HCT116 (cell line): ENCODE results near the gene ARHGAP5.

Source experiments
- CEBPB ChIP-seq: IDR thresholded peaks from 2 replicates; pipeline ENCODE4 v1.6.1; 2012; ENCODE audit warnings: low read depth
- EZH2 ChIP-seq: fragments of 200-600 bp; sonication (generic); IDR thresholded peaks from 2 replicates; pipeline ENCODE4 v1.6.1; 2017; ENCODE audit warnings: antibody characterized with exemption, mixed run types
- JUND ChIP-seq: IDR thresholded peaks from 2 replicates; pipeline ENCODE4 v1.6.1; 2012
- MAX ChIP-seq: IDR thresholded peaks from 2 replicates; pipeline ENCODE4 v1.6.1; 2012
- POLR2A ChIP-seq: IDR thresholded peaks from 2 replicates; pipeline ENCODE4 v1.7.0; 2011; ENCODE audit warnings: borderline replicate concordance; ENCODE audit not compliant: insufficient read depth, insufficient read length; ENCODE audit errors: extremely low read depth
- POLR2AphosphoS5 ChIP-seq: IDR thresholded peaks from 2 replicates; pipeline ENCODE4 v1.6.1; 2011; ENCODE audit warnings: mild to moderate bottlenecking, low read depth, low read length, moderate library complexity
- RAD21 ChIP-seq: IDR thresholded peaks from 2 replicates; pipeline ENCODE4 v1.6.1; 2012; ENCODE audit warnings: low read depth, mild to moderate bottlenecking
- SIN3A ChIP-seq: IDR thresholded peaks from 2 replicates; pipeline ENCODE4 v1.6.1; 2012; ENCODE audit warnings: low read depth
- SP1 ChIP-seq: IDR thresholded peaks from 2 replicates; pipeline ENCODE4 v1.6.1; 2012; ENCODE audit warnings: low read depth
- SRF ChIP-seq: IDR thresholded peaks from 2 replicates; pipeline ENCODE4 v1.6.1; 2012; ENCODE audit warnings: low read depth
- ZBTB33 ChIP-seq: IDR thresholded peaks from 2 replicates; pipeline ENCODE4 v1.6.1; 2011; ENCODE audit warnings: mild to moderate bottlenecking, low read length, moderate library complexity; ENCODE audit not compliant: insufficient replicate concordance; ENCODE audit errors: extremely low read depth
- ZFX ChIP-seq: fragments of 450-650 bp; IDR thresholded peaks from 2 replicates; pipeline ENCODE4 v1.6.1; 2017
- ZNF274 ChIP-seq: fragments of 200-500 bp; sonication (Bioruptor generic); IDR thresholded peaks from 2 replicates; pipeline ENCODE4 v1.6.1; 2014; ENCODE audit warnings: mild to moderate bottlenecking, low read depth, low read length, inconsistent platforms
- TF ChIP-seq, protein P1 (sequence below), 3 experiments: fragments of 200-600 bp in 1 of 3; sonication (generic) in 1 of 3; IDR thresholded peaks in 2 of 3; conservative IDR thresholded peaks in 1 of 3; 2 replicates each; pipeline ENCODE4 v1.5.1; 2012 to 2017; ENCODE audit warnings: low read depth in 2 of 3, low read length in 2 of 3, antibody characterized with exemption in 1 of 3, borderline replicate concordance in 1 of 3, control low read depth in 1 of 3, mild to moderate bottlenecking in 1 of 3, mixed read lengths in 1 of 3, mixed run types in 1 of 3, moderate library complexity in 1 of 3; ENCODE audit not compliant: insufficient read depth in 1 of 3

GRCh38 chr14:32033543-32033942 lies 43.6 kb upstream of the ARHGAP5 start:
- TF ChIP-seq, protein P1, sequence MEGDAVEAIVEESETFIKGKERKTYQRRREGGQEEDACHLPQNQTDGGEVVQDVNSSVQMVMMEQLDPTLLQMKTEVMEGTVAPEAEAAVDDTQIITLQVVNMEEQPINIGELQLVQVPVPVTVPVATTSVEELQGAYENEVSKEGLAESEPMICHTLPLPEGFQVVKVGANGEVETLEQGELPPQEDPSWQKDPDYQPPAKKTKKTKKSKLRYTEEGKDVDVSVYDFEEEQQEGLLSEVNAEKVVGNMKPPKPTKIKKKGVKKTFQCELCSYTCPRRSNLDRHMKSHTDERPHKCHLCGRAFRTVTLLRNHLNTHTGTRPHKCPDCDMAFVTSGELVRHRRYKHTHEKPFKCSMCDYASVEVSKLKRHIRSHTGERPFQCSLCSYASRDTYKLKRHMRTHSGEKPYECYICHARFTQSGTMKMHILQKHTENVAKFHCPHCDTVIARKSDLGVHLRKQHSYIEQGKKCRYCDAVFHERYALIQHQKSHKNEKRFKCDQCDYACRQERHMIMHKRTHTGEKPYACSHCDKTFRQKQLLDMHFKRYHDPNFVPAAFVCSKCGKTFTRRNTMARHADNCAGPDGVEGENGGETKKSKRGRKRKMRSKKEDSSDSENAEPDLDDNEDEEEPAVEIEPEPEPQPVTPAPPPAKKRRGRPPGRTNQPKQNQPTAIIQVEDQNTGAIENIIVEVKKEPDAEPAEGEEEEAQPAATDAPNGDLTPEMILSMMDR (IDR thresholded peaks at IDR 0.05 in 2 of 3, conservative IDR thresholded peaks at IDR 0.05 in 1 of 3; ENCODE audit: borderline replicate concordance in 1 of 3, insufficient read depth in 1 of 3, low read depth in 2 of 3, low read length in 2 of 3) = no peak
- TF ChIP-seq MAX (no peak), ZNF274 (no peak), EZH2 (no peak), SRF (no peak), JUND (no peak), POLR2A (no peak), CEBPB (no peak), POLR2AphosphoS5 (no peak), SP1 (no peak), ZBTB33 (no peak), SIN3A (no peak), RAD21 (no peak), ZFX (no peak)
